Measurements from ENCODE around the gene VSIG8.
"Not testable (repeated sequence)": the region's sequence is repeated elsewhere in the genome, so short reads cannot be mapped to it uniquely, and the experiment has no call there.

The VSIG8 gene, protein sequence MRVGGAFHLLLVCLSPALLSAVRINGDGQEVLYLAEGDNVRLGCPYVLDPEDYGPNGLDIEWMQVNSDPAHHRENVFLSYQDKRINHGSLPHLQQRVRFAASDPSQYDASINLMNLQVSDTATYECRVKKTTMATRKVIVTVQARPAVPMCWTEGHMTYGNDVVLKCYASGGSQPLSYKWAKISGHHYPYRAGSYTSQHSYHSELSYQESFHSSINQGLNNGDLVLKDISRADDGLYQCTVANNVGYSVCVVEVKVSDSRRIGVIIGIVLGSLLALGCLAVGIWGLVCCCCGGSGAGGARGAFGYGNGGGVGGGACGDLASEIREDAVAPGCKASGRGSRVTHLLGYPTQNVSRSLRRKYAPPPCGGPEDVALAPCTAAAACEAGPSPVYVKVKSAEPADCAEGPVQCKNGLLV

DNA sequence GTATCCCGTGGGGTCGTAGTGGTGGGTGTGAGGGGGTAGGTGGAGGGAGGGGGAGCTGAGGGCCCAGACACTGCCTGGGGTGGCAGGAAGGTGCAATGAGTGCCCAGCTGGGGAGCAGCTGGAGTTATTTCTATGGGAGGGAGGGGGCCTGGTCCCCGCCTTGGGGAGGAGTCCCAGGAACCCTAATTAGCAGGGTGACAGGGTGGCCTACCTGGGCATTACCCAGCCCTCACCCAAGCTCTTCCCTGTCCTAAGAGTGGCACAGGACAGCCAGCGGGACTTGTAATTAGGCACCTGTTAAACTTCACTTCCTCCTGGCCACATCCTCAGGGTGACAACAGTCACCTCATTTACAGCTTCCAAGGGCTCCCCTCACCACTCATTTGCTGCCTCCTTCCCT, at the start of gene VSIG8:
TSS of gene VSIG8 (minus strand) at position 101 of the 400 bp plus-strand sequence. CDS start 136 bp downstream, outside the sequence.
- no peak for DNase-seq

DNA sequence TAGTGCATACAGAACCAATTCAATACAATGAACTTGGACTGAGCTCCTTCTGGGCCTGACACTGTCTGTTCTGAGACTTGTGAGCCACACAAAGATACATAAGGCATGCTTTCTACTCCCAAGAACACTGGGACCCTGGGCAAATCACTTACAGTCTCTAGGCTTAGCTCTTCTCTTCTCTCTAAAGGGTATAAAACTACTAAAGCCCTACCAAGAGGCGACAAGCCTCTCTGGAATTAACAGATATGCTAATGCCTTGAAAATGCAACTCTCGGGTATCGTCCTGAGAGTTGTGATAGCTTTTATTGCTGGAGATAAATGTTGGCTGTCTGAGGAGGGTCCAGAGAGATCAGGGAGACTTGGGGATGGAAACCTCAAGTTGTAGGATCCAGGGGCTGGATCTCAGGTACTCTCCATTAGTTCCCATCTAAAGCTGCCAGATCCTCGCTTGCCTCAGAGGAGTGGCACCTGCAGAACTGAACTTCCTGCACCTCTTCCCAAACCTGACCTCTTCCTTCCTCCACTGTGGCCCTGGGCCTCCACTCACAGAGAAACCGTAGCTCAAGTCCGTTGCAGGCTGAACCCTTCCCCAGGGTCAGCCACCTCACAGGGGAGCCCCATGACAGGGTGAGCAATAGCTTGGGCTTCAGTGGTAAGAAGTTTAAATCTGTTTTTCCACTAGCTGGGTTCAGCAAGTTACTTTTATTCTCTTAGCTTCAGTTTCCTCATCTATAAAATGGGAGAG, 49.0 kb upstream of the VSIG8 start:
- DNase-seq = no peak

DNA sequence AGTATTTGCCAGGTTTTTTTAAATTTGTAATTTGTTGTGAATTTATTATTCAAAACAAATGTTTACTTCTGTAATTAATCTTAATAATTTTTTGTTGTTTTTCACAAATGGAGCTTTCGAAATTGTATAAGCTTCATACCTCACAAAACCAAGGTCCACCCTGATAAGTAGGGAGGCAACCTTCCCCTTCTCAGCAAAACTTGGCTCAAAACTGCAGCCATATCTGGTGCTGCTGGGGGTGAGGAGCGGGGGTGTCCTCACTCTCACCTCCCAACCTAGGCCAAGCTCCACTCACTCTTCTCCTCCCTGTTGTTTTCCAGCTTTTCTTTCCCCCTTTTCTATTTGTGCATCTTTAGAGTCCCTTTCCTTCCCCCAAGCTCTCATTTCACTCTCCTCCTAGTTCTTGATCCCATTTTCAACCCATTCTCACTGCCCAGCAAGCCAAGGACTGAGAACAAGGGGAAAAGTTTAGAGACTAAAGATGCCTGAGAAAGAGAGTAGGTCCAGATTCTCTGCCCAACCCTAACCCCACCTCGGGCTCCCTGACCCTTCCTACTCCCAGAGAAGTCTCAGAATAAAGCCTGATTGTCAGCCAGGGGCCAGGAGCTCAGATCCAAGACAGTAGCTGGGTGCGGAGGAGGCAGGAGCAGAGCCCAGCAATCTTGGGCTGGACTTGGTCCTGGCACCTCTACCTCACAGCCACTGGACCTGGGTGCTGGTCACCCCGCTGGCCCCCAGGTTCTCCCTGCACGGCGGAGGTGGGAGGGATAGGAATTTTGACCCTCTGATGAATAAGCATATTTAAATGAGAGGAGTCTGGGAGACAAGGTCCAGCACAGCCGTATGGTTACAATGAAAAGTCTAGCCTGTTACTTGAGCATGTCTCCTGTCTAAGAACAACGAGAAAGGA, 45.8 kb upstream of the VSIG8 start:
- DNase-seq = no peak

GRCh38 chr1:159906960-159907359, 44.5 kb upstream of the VSIG8 start:
- DNase-seq = no peak

DNA sequence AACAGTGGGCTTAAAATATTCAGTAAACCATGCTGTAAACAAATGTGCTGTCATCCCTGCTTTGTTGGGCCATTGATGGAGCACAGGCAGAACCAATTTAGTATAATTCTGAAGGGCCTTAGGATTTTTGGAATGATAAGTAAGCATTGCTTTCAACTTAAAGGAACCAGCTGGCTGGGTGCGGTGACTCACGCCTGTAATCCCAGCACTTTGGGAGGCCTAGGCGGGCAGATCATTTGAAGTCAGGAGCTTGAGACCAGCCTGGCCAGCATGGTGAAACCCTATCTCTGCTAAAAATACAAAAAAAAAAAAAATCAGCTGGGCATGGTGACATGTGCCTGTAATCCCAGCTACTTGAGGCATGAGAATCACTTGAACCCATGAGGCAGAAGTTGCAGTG, 41.6 kb upstream of the VSIG8 start:
- not testable (repeated sequence) for DNase-seq

GRCh38 chr1:159902541-159902940, 40.1 kb upstream of the VSIG8 start:
- no peak for DNase-seq

DNA sequence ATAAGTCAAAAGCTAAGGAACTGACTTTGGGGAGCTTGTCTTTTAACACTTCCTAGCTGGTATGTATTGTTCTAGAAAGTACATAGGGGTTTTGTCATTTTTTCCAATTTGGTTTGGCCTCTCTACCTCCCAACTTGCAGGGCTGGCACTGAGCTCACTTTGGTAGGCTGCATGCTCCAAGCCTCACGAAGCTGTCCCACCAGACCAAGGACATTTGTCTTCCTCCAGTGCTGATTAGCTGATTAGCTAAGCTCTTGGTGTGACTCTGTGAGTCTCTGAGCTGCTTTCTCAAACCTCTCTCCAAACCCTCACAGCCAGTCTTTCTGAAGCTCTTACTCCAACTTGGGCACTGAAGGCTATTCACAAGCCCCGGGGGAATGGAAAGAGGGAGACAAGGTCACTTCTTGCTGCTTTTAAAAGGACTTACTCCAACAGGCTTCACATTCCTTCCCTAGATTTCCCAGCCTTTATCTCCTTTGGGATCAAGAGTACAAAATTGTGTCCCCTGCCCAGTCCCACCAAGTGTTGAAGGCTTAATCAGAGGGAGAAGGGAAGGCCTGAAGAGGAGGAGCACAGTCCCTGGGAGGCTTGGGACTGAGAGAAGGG, 38.4 kb upstream of the VSIG8 start:
- no peak for DNase-seq

DNA sequence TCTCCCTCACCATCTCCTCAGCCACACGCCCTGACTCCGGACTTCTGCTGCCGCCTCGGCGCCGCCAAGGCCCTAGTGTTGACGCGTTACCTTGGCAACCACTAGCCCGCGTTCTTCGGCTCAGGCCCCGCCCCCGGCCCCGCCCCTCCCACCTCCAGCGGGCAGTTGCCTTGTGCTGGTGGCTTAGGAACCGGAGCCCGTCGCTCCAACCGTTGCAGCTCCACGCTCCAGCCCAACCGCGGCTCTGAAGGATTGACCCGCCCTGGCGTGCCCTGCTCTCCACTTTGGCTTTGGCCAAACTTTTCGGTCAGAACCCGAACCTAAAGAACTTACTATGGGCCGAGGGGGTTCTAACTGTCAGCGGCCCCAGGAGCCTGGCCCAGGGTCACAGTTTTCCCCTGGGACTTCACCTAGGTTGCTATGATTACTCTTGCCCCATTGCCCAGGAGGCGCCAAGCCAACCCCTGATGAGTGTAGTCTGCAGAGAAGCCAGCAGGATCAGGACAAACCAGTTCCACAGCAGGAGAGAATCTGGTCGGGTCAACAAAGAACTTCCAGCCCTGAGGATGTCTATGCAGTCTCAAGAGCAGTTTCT, 37.7 kb upstream of the VSIG8 start, which contains the start of gene CFAP45:
TSS of gene CFAP45 (minus strand) at position 80 of the 595 bp plus-strand sequence. CDS start at position 13, 67 bp downstream.
- no peak for DNase-seq

DNA sequence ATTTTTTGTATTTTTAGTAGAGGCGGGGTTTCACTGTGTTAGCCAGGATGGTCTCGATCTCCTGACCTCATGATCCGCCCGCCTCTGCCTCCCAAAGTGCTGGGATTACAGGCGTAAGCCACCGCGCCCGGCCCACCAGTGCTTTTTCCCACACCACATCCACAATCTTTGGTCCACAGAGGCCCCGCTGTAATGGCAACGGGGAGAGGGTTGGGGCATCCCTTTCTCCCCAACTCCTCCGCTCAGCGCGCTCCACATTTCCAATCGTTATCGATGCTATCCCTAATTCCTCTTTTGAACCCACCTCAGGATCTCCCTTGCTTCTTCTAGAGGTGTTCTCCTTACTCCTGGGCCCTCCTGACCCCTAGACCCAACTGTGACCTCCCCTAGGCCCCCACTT, 37.2 kb upstream of the VSIG8 start:
- not testable (repeated sequence) for DNase-seq

DNA sequence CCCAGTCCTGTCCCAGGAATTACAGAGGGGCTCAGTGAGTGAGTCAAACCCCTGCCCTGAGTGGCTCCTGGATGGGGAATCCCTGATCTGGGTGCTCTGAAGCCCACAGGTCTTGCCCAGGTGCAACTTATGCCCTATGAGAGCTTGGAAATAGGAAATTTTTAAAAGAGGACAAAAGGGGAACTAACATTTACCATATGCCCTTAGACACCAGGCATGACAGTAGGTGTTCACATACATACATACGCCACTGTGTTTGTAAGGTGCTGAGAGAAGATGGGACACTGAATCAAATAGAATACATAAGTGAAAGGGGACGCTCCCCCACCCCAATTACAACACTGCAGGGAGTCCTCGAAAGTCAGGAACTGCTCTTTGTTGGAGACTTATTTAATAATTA, 36.1 kb upstream of the VSIG8 start:
- DNase-seq = no peak

DNA sequence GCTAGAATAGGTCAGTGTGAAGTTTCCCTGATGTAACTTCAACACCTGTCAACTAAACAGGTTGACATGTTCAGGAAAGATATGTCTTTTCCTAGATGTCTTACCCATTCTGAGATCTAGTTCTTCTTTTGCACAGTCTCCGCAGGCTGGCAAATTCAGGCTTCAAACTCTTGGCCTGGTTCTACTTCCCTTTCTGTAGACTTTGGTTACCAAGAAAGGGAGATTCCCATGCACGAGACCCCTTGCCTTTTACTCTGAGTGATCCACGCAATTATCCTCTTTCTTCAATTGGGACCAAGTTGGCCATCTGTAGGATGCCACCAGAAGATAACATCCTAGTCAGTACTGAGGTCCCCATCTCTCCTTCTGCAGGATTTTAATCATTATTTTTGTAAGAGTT, 35.5 kb upstream of the VSIG8 start:
- DNase-seq = no peak

DNA sequence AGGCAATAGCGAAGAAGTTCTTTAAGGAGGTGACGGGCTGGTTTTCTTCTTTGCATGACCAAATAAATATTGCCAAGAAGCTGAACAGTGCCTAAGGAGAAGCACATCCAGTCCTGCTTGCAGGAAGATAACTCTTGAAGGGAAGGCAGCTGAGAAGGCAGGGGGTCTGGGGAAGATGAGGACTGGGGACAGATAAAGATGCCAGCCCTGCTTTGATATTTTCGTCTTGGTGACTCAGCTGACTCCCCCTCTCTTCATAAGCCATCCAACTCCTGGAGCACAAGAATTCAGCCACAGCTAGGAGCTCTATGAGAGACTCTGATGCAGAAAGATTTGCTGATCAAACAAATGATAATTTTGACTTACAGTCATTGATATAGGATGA, 34.1 kb upstream of the VSIG8 start:
- DNase-seq = no peak

GRCh38 chr1:159895836-159896545, 33.5 kb upstream of the VSIG8 start:
- DNase-seq = no peak

- DNase-seq = no peak
Measured at GRCh38 chr1:159895286-159895685, 32.8 kb upstream of the VSIG8 start.

DNA sequence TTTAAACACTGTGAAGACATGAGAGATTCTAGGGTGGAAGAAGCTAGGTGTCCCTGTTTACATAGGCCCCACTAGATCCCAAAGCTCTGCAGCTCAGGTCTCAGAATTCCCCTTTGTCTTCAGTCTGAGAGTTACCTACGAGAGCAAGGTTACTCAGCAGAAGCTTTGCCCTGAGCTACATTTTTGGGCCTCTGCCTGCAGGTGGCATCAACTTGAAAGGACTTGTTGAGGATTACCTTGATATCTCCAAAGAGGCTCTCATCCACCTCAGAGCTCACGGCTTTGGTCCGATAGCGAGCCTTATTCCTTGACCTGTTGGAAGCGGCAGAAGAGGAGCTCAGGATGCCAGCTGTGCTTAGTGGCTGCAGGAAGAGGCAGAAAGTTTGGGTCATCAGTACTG, 30.5 kb upstream of the VSIG8 start:
- DNase-seq = no peak

- DNase-seq = peak; percentile 75
Measured at GRCh38 chr1:159891275-159892157, 29.1 kb upstream of the VSIG8 start.

DNA sequence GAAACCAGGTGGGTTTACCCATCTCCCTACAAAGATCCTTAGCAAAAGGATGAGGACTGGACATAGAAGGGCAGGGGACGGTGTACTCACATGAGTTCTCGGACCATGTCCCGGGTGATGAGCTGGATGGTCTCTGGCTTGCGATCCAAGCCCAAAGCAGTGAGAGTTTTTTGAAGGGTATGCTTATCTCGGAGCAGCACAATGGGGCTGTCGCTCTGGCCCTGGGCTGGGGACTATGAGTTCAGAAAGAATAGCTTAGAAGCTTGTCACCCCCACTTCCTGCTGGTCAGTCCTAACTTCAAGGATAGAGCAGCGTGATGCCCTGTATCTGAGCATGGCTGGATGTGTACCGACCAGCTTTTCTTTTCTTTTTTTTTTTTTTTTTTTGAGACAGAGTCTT, 27.9 kb upstream of the VSIG8 start:
- no peak for DNase-seq

- no peak for DNase-seq
Measured at GRCh38 chr1:159889821-159890252, 27.4 kb upstream of the VSIG8 start.

DNA sequence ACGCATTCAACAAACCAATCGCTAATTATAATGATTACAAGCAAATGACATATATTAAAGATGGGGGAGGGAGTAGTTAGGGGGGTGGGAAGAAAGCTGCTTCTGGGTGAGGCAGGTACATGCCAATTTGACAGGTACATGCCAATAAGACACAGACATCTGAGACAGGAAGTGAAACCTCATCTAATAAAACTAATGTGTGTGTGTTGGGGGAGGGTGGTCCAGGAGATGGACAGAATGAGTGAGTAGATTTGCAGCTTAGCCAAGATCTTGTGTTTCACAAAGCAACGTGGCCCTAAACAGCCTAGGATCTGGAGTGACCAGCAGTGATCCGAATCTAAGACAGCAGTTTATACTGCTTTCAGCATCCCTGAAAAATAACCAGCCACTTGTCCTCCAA, 26.7 kb upstream of the VSIG8 start:
- DNase-seq = no peak

- DNase-seq = no peak
Measured at GRCh38 chr1:159884296-159884695, 21.8 kb upstream of the VSIG8 start.
